A673 (cell line): ENCODE results near the gene TERB1. TPM values are rescaled to one million over a fixed set of nuclear protein-coding genes. Genes with fewer than 3 reads are reported as not detected.
A peak's percentile ranks its signal among the peaks of the same experiment; 100 is the strongest.

Experiments
- BruUV-seq: library from RNA; stranded (reverse); fragments of 400-500 nt; replicated peaks from 2 replicates; lab custom pipeline; 2021; lab: Mats Ljungman, UMichigan
- CTCF ChIA-PET: fragments of 300-600 bp; sonication (Branson Sonifier 250); formaldehyde crosslinking; loops from one replicate; lab custom pipeline; 2022; ENCODE audit warnings: antibody characterized with exemption; lab: Charles Lee
- POLR2A ChIA-PET: fragments of 300-600 bp; sonication (Branson Sonifier 250); formaldehyde crosslinking; loops from one replicate; lab custom pipeline; 2022; ENCODE audit warnings: antibody characterized with exemption; ENCODE audit not compliant: low non-redundant PET; lab: Charles Lee
- DNase-seq: peaks from one replicate; pipeline ENCODE4 v3.0.0-alpha.2; 2015; ENCODE audit warnings: low spot score
- H3K27ac ChIP-seq: fragments of 200-600 bp; sonication (generic); 2 replicates; pipeline ENCODE4 v1.5.1; 2016; ENCODE audit warnings: mixed run types, low read depth, mild to moderate bottlenecking, mixed read lengths, antibody characterized with exemption, low read length; ENCODE audit not compliant: poor library complexity, severe bottlenecking
- H3K27me3 ChIP-seq: fragments of 200-600 bp; sonication (generic); replicated peaks from 2 replicates; pipeline ENCODE4 v1.6.1; 2017; ENCODE audit warnings: mixed run types, low read depth, mild to moderate bottlenecking, mixed read lengths, antibody characterized with exemption, low read length; ENCODE audit not compliant: insufficient read depth, poor library complexity
- H3K36me3 ChIP-seq: fragments of 200-600 bp; sonication (generic); 2 replicates; pipeline ENCODE4 v1.6.1; 2016; ENCODE audit warnings: mixed run types, mild to moderate bottlenecking, mixed read lengths, antibody characterized with exemption, low read length; ENCODE audit not compliant: insufficient read depth, poor library complexity, severe bottlenecking
- H3K4me1 ChIP-seq: fragments of 200-600 bp; sonication (generic); 2 replicates; pipeline ENCODE4 v1.6.1; 2017; ENCODE audit warnings: mixed run types, mild to moderate bottlenecking, mixed read lengths, antibody characterized with exemption, low read length; ENCODE audit not compliant: insufficient read depth, poor library complexity, severe bottlenecking
- H3K4me3 ChIP-seq: fragments of 200-600 bp; sonication (generic); 2 replicates; pipeline ENCODE4 v1.5.1; 2016; ENCODE audit warnings: low read depth, mixed run types, mild to moderate bottlenecking, mixed read lengths, low read length; ENCODE audit not compliant: poor library complexity, severe bottlenecking
- H3K9me3 ChIP-seq: fragments of 200-600 bp; sonication (generic); 2 replicates; pipeline ENCODE4 v1.6.1; 2016; ENCODE audit warnings: mixed run types, low read depth, mild to moderate bottlenecking, mixed read lengths, antibody characterized with exemption, low read length; ENCODE audit not compliant: poor library complexity, severe bottlenecking
- CTCF ChIP-seq: fragments of 300-800, 200-600 bp; sonication (generic); conservative IDR thresholded peaks from 2 replicates; pipeline ENCODE4 v1.5.1; 2017; ENCODE audit warnings: low read depth, mild to moderate bottlenecking, antibody characterized with exemption, low read length, moderate library complexity, mixed read lengths
- EZH2 ChIP-seq: fragments of 200-600 bp; sonication (generic); IDR thresholded peaks from 2 replicates; pipeline ENCODE4 v1.6.1; 2017; ENCODE audit warnings: borderline replicate concordance, low read depth, mild to moderate bottlenecking, mixed read lengths, antibody characterized with exemption, low read length; ENCODE audit not compliant: poor library complexity, severe bottlenecking
- intact Hi-C: fragments of 100-400 bp; cut with micrococcal nuclease; formaldehyde crosslinking; loops from one replicate; pipeline ENCODE4 v1.10.0; 2022; ENCODE audit not compliant: unreplicated experiment
- total RNA-seq: library from RNA; stranded (reverse); gene quantifications from 2 replicates; pipeline ENCODE4 v1.2.3, GENCODE V29; 2021

Gene TERB1
- total RNA-seq, 1 experiment from 2014 or later, result not detected

GRCh38 chr16:66832190-66832589, 30.8 kb upstream of the TERB1 start:
- no peak for DNase-seq
- H3K27ac ChIP-seq, result no peak overlapping the region
- no TSS peak for BruUV-seq
- intact Hi-C loops, result loop anchor here (5.0 kb wide), 1 partner anchor 35 kb away; no protein-coding TSS in a partner anchor
- ChIA-PET CTCF (no interaction called here), POLR2A (interaction anchor here (0.7 kb wide), 1 partner anchor 36 kb away, joined by 4 read pairs; no protein-coding TSS in a partner anchor)
- H3K4me1 ChIP-seq, result peaks cover 8% of the 10 kb centered on the region
- no peaks in the 10 kb centered on the region for H3K9me3 ChIP-seq
- TF ChIP-seq EZH2, result no peak
- no peak for TF ChIP-seq CTCF
- H3K4me3 ChIP-seq, result no peak overlapping the region
- H3K27me3 ChIP-seq, result no peaks in the 10 kb centered on the region
- H3K36me3 ChIP-seq, result peaks cover 15% of the 10 kb centered on the region

GRCh38 chr16:66830422-66831404, 29.3 kb upstream of the TERB1 start, which contains the start of gene NAE1:
TSS of gene NAE1 (minus strand) at chr16:66830976. CDS start at chr16:66830899, 77 bp downstream.
- POLR2A ChIA-PET, result interaction anchor here (0.6 to 0.7 kb wide), 3 partner anchors 42 to 1653 kb away, joined by 3 read pairs; partner anchors contain the start of gene GFOD2
- Histone ChIP-seq H3K4me1 (peaks cover 8% of the 10 kb centered on the region), H3K9me3 (no peaks in the 10 kb centered on the region), H3K4me3 (peak within 1 kb of the TSS; percentile 81), H3K36me3 (peaks cover 30% of the 10 kb centered on the region), H3K27me3 (no peaks in the 10 kb centered on the region), H3K27ac (peak within 1 kb of the TSS; percentile 95)
- CTCF ChIA-PET, result interaction anchor here (0.5 to 2.3 kb wide), 17 partner anchors 9 to 1255 kb away, joined by 3 to 50 read pairs (median 4); partner anchors contain the start of genes DYNC1LI2 and NFATC3
- no peak for TF ChIP-seq EZH2
- TF ChIP-seq CTCF, result peak; percentile 96
- intact Hi-C loops, result loop anchor here (5.0 kb wide), 1 partner anchor 37 kb away; no protein-coding TSS in a partner anchor
- peak; percentile 93 for DNase-seq
- no TSS peak for BruUV-seq

DNA sequence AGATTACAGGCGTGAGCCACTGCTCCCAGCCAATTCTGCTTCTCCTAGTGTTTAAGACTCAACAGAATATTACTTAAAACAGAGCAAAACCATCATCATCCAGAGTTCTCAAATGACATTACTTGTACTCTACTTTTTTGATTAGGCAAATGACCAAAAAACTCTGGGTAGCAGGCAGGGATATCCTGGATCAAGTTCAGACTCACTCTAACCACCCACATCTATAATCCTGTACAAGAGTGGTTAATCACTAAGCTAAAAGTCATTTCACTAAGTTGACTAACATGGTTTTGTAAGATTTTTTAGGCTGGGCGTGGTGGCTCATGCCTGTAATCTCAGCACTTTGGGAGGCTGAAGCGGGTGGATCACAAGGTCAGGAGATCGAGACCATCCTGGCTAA, 22.6 kb upstream of the TERB1 start:
- H3K9me3 ChIP-seq, result no peaks in the 10 kb centered on the region
- ChIA-PET POLR2A (no interaction called here), CTCF (no interaction called here)
- H3K4me1 ChIP-seq, result peaks cover 4% of the 10 kb centered on the region
- no peak overlapping the region for H3K27ac ChIP-seq
- H3K36me3 ChIP-seq, result peaks cover 81% of the 10 kb centered on the region
- BruUV-seq, result no TSS peak
- TF ChIP-seq CTCF (no peak), EZH2 (no peak)
- H3K4me3 ChIP-seq, result no peak overlapping the region
- no peaks in the 10 kb centered on the region for H3K27me3 ChIP-seq
- DNase-seq, result no peak
- intact Hi-C loops, result no loop called here
